ENCODE results near the gene ASIC1. TPM values are rescaled to one million over a fixed set of nuclear protein-coding genes. Genes with fewer than 3 reads are reported as not detected.

ASIC1 gene
- total RNA-seq, 2 experiments from 2014 or later = 0.59 TPM; not detected in 1

DNA sequence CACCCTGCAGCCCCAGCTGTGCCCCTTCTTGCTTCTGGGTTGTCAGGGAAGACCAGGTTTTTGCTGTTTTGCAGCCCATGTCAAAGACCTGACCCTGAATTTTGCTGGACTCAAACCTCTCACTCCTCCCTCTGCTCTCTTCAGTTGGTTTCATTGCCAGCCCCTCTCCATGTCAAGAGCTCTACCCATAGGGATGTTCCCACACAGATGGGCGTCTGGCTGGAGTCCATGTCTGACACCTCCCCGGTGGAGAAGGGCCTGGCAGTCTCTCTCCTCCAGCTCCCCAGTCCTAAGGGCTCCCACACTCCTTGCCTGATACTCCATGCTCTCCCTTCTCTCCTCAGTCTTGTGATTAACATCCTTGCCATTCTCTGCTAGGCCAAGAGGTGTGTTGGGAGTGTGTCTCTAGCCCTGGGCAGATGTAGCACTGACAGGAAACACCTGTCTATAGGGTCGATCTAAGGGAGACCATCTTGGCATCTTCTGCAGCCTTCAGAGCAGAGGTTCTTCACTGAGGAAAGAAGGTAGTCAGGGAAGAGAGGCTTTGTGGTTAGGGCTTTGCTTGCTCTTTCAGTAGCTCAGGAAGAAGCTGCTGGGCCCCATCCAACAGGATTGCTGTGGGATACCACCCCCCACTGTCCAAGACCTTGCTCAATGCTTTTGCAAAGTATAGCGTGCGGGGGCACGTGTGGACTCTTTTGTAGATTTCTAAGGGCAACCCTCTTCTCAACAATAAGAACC is 4.7 kb downstream of the ASIC1 start:
- Histone ChIP-seq H4K20me1 (ENCODE audit: insufficient read depth, low read length) (no peaks in the 10 kb centered on the region), H3K36me3 (ENCODE audit: insufficient read depth, low read length) (no peaks in the 10 kb centered on the region), H3K9me2 (ENCODE audit: insufficient read depth, low read length) (no peaks in the 10 kb centered on the region), H3K4me3 (ENCODE audit: low read depth, low read length, poor library complexity, severe bottlenecking) (no peak overlapping the region), H3K27ac (ENCODE audit: low read depth, low read length, poor library complexity, severe bottlenecking) (no peak overlapping the region), H3K4me2 (ENCODE audit: low read length) (no peak overlapping the region), H3K4me1 (ENCODE audit: insufficient read depth, low read length, poor library complexity, severe bottlenecking) (peaks cover 3% of the 10 kb centered on the region), H3K79me2 (ENCODE audit: insufficient read depth, low read depth, low read length) (no peaks in the 10 kb centered on the region), H2AFZ (ENCODE audit: low read length) (no peak overlapping the region), H3K9me3 (ENCODE audit: low read length) (no peaks in the 10 kb centered on the region)
- no TSS peak for BruUV-seq (replicated peaks)
- TF ChIP-seq EZH2phosphoT487 (IDR thresholded peaks at IDR 0.05; ENCODE audit: borderline replicate concordance, low read depth, low read length) = no peak
- TF ChIP-seq, protein P1, sequence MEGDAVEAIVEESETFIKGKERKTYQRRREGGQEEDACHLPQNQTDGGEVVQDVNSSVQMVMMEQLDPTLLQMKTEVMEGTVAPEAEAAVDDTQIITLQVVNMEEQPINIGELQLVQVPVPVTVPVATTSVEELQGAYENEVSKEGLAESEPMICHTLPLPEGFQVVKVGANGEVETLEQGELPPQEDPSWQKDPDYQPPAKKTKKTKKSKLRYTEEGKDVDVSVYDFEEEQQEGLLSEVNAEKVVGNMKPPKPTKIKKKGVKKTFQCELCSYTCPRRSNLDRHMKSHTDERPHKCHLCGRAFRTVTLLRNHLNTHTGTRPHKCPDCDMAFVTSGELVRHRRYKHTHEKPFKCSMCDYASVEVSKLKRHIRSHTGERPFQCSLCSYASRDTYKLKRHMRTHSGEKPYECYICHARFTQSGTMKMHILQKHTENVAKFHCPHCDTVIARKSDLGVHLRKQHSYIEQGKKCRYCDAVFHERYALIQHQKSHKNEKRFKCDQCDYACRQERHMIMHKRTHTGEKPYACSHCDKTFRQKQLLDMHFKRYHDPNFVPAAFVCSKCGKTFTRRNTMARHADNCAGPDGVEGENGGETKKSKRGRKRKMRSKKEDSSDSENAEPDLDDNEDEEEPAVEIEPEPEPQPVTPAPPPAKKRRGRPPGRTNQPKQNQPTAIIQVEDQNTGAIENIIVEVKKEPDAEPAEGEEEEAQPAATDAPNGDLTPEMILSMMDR (conservative IDR thresholded peaks at IDR 0.05; ENCODE audit: low read length) = no peak
- DNase-seq (ENCODE audit: low spot score) = no peak
- POLR2A ChIA-PET = no interaction called here
- intact Hi-C loops (cut with micrococcal nuclease; ENCODE audit: unreplicated experiment) = no loop called here
- CTCF ChIA-PET (ENCODE audit: unreplicated experiment) = no interaction called here

DNA sequence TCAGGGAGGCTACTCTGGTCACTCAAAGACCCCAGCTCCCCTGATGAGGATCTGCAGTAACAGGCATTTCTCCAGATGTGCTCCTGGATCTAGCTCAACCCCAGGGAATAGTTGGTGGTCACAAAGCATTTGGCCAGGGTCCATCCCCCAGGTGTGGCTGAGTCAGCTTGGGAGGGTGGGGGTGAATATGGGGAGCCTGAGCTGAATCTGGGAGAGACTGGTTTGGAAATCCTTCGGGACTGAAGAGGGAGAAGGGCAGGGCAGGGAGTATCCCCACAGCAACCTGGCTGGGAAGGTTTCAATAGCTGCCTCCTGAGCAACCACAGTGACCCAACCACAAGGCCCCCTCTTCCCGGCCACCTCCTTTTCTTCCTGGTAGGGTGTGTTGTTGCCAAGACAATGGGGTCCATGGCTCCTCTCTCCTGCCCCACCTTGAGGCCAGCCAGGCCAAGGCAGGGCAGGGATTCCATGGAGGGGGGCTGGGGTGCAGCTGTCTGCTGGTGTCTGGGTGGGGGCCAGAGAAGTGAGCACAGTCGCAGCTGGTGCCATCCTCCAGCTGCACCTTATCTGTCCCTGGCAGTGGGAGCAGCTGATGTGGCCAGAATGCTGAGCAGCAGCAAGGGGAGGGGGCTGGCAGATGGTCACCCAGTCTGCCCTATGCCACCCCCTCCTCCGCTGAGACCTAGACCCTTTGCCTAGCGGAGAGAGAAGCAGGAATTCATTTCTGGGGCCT is 5.5 kb downstream of the ASIC1 start:
- no TSS peak for BruUV-seq (replicated peaks)
- no peaks in the 10 kb centered on the region for H3K9me2 ChIP-seq (ENCODE audit: insufficient read depth, low read length)
- H3K79me2 ChIP-seq (ENCODE audit: insufficient read depth, low read depth, low read length) = no peaks in the 10 kb centered on the region
- TF ChIP-seq, protein P1 (conservative IDR thresholded peaks at IDR 0.05; ENCODE audit: low read length) = no peak
- TF ChIP-seq EZH2phosphoT487 (IDR thresholded peaks at IDR 0.05; ENCODE audit: borderline replicate concordance, low read depth, low read length) = no peak
- intact Hi-C loops (cut with micrococcal nuclease; ENCODE audit: unreplicated experiment) = no loop called here
- H3K9me3 ChIP-seq (ENCODE audit: low read length) = no peaks in the 10 kb centered on the region
- H3K4me3 ChIP-seq (ENCODE audit: low read depth, low read length, poor library complexity, severe bottlenecking) = no peak overlapping the region
- no peak overlapping the region for H3K27ac ChIP-seq (ENCODE audit: low read depth, low read length, poor library complexity, severe bottlenecking)
- no peaks in the 10 kb centered on the region for H4K20me1 ChIP-seq (ENCODE audit: insufficient read depth, low read length)
- ChIA-PET CTCF (ENCODE audit: unreplicated experiment) (no interaction called here), POLR2A (no interaction called here)
- no peak for DNase-seq (ENCODE audit: low spot score)
- peaks cover 2% of the 10 kb centered on the region for H3K4me1 ChIP-seq (ENCODE audit: insufficient read depth, low read length, poor library complexity, severe bottlenecking)
- no peaks in the 10 kb centered on the region for H3K36me3 ChIP-seq (ENCODE audit: insufficient read depth, low read length)
- H3K4me2 ChIP-seq (ENCODE audit: low read length) = no peak overlapping the region
- no peak overlapping the region for H2AFZ ChIP-seq (ENCODE audit: low read length)

All from OCI-LY7 (cell line).